GM23248 (cell line): Measurements from ENCODE around the gene ZNF862.

ENCODE experiments used
- EZH2 ChIP-seq: fragments of 200-600 bp; sonication (generic); IDR thresholded peaks from 2 replicates; pipeline ENCODE4 v1.6.1; 2018; ENCODE audit warnings: antibody characterized with exemption, mild to moderate bottlenecking; ENCODE audit not compliant: insufficient read depth, poor library complexity, severe bottlenecking
- EZH2phosphoT487 ChIP-seq: fragments of 200-600 bp; sonication (generic); IDR thresholded peaks from 2 replicates; pipeline ENCODE4 v1.6.1; 2018; ENCODE audit warnings: antibody characterized with exemption, moderate library complexity, mild to moderate bottlenecking, low read depth; ENCODE audit not compliant: insufficient read depth

DNA sequence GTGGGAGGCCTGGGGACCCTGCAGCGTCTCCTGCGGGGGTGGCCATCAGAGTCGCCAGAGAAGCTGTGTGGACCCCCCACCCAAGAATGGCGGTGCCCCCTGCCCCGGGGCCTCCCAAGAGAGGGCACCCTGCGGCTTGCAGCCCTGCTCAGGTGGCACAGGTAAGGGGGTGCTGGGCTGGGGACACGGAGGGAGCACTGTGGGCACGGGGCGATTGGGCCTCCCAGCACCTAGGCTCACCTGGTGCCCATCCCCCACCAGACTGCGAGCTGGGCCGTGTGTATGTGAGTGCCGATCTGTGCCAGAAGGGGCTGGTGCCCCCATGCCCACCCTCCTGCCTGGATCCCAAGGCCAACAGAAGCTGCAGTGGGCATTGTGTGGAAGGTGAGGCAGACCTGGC, 35.2 kb upstream of the ZNF862 start:
- TF ChIP-seq EZH2phosphoT487 (no peak), EZH2 (no peak)
